Measurements from ENCODE around the gene PRKCH. TPM values are rescaled to one million over a fixed set of nuclear protein-coding genes. Genes with fewer than 3 reads are reported as not detected.

The PRKCH gene
- total RNA-seq, 1 donor = 3.3 TPM

GRCh38 chr14:61381553-61381952, 60.2 kb downstream of the PRKCH start:
- Histone ChIP-seq H3K4me2 (ENCODE audit: insufficient read depth, low read length) (no peak overlapping the region), H3K36me3 (ENCODE audit: insufficient read depth, low read length) (no peaks in the 10 kb centered on the region), H3K27ac (ENCODE audit: low read depth, low read length) (no peak overlapping the region), H3K79me2 (ENCODE audit: insufficient read depth, low read length) (no peaks in the 10 kb centered on the region), H2AFZ (ENCODE audit: low read length) (no peak overlapping the region), H3K4me3 (ENCODE audit: insufficient read depth, low read length) (no peak overlapping the region), H4K20me1 (ENCODE audit: insufficient read depth, low read length) (no peaks in the 10 kb centered on the region), H3K9me3 (ENCODE audit: low read depth, low read length) (peaks cover under 1% of the 10 kb centered on the region), H3K4me1 (ENCODE audit: insufficient read depth, low read length) (no peaks in the 10 kb centered on the region), H3K27me3 (ENCODE audit: insufficient read depth, low read length) (peaks cover 40% of the 10 kb centered on the region)
- no peak for TF ChIP-seq CTCF (IDR thresholded peaks at IDR 0.05; ENCODE audit: extremely low read depth, low read depth, low read length)
- peak; percentile 67 for DNase-seq (ENCODE audit: insufficient read length, low spot score, missing footprints)

GRCh38 chr14:61382842-61383241, 61.5 kb downstream of the PRKCH start:
- Histone ChIP-seq H3K27ac (ENCODE audit: low read depth, low read length) (no peak overlapping the region), H3K4me2 (ENCODE audit: insufficient read depth, low read length) (no peak overlapping the region), H3K4me1 (ENCODE audit: insufficient read depth, low read length) (no peaks in the 10 kb centered on the region), H3K79me2 (ENCODE audit: insufficient read depth, low read length) (no peaks in the 10 kb centered on the region), H3K27me3 (ENCODE audit: insufficient read depth, low read length) (peaks cover 40% of the 10 kb centered on the region), H3K9me3 (ENCODE audit: low read depth, low read length) (no peaks in the 10 kb centered on the region), H2AFZ (ENCODE audit: low read length) (no peak overlapping the region), H3K36me3 (ENCODE audit: insufficient read depth, low read length) (no peaks in the 10 kb centered on the region), H3K4me3 (ENCODE audit: insufficient read depth, low read length) (no peak overlapping the region), H4K20me1 (ENCODE audit: insufficient read depth, low read length) (no peaks in the 10 kb centered on the region)
- no peak for DNase-seq (ENCODE audit: insufficient read length, low spot score, missing footprints)
- no peak for TF ChIP-seq CTCF (IDR thresholded peaks at IDR 0.05; ENCODE audit: extremely low read depth, low read depth, low read length)

GRCh38 chr14:61385002-61385685, 63.8 kb downstream of the PRKCH start:
- Histone ChIP-seq H3K36me3 (ENCODE audit: insufficient read depth, low read length) (no peaks in the 10 kb centered on the region), H3K4me1 (ENCODE audit: insufficient read depth, low read length) (peaks cover 12% of the 10 kb centered on the region), H3K27me3 (ENCODE audit: insufficient read depth, low read length) (peaks cover 40% of the 10 kb centered on the region), H3K27ac (ENCODE audit: low read depth, low read length) (no peak overlapping the region), H4K20me1 (ENCODE audit: insufficient read depth, low read length) (no peaks in the 10 kb centered on the region), H3K4me2 (ENCODE audit: insufficient read depth, low read length) (no peak overlapping the region), H3K79me2 (ENCODE audit: insufficient read depth, low read length) (no peaks in the 10 kb centered on the region), H3K4me3 (ENCODE audit: insufficient read depth, low read length) (no peak overlapping the region), H3K9me3 (ENCODE audit: low read depth, low read length) (no peaks in the 10 kb centered on the region), H2AFZ (ENCODE audit: low read length) (no peak overlapping the region)
- DNase-seq (ENCODE audit: insufficient read length, low spot score, missing footprints) = peak; percentile 44
- TF ChIP-seq CTCF (IDR thresholded peaks at IDR 0.05; ENCODE audit: extremely low read depth, low read depth, low read length) = no peak

DNA sequence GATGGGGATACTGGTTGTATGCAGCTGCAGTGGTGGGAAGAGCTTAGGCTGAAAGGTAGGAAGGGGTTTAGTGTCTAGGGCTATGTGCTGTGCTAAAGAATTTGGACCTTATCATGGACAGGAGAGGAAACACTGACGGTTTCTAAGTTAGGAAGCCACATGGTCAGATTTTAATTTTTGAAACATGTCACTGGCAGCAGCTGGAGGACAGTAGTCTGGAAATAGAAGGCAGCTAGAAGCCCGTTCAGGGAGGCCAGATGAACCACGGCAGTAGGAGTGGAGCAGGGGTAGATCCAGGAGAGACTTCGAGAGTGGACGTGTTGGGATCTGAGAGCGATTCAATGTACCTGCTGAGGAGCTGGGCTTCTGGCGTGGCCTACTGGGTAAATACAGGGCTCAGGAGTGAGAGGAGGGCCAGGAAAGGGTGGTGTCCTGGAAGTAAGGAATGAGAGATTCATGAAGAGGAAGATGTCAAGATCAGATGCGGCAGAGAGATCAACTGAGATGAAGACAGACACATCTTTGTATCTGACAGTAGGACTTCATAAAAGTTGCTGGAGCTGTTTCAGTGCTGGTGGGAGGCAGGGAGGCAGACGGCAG, 64.9 kb downstream of the PRKCH start:
- H3K9me3 ChIP-seq (ENCODE audit: low read depth, low read length) = no peaks in the 10 kb centered on the region
- no peak overlapping the region for H3K4me2 ChIP-seq (ENCODE audit: insufficient read depth, low read length)
- no peaks in the 10 kb centered on the region for H3K36me3 ChIP-seq (ENCODE audit: insufficient read depth, low read length)
- TF ChIP-seq CTCF (IDR thresholded peaks at IDR 0.05; ENCODE audit: extremely low read depth, low read depth, low read length) = no peak
- no peaks in the 10 kb centered on the region for H3K79me2 ChIP-seq (ENCODE audit: insufficient read depth, low read length)
- H3K27me3 ChIP-seq (ENCODE audit: insufficient read depth, low read length) = peaks cover 40% of the 10 kb centered on the region
- H2AFZ ChIP-seq (ENCODE audit: low read length) = no peak overlapping the region
- DNase-seq (ENCODE audit: insufficient read length, low spot score, missing footprints) = no peak
- peaks cover 12% of the 10 kb centered on the region for H3K4me1 ChIP-seq (ENCODE audit: insufficient read depth, low read length)
- H3K4me3 ChIP-seq (ENCODE audit: insufficient read depth, low read length) = no peak overlapping the region
- H4K20me1 ChIP-seq (ENCODE audit: insufficient read depth, low read length) = no peaks in the 10 kb centered on the region
- H3K27ac ChIP-seq (ENCODE audit: low read depth, low read length) = no peak overlapping the region
